ENCODE results near the gene SHROOM3.

SHROOM3 gene

DNA sequence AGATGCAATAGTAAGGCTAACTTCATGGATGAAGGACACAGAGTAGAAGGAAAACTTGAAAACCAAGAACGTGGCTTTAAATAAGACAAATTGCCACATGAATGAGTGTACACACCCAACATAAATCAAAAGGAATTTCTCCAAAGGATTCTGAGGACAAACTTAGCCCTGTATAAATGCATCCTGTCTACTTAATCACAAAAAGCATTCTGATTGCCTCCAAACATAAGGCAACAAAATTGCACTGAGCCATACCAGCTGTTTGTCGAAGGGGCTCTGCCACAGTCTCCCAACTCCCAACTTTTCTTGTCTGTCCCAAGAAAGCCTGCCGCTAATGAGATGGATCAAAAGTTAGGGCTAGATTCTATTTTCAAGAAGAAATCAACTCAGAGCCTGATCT lies 268.6 kb downstream of the SHROOM3 start:
- H3K4me3 ChIP-seq (ENCODE audit: low read depth, low read length), result no peak overlapping the region
- DNase-seq (ENCODE audit: low read depth), result no peak
- TF ChIP-seq, protein P1, sequence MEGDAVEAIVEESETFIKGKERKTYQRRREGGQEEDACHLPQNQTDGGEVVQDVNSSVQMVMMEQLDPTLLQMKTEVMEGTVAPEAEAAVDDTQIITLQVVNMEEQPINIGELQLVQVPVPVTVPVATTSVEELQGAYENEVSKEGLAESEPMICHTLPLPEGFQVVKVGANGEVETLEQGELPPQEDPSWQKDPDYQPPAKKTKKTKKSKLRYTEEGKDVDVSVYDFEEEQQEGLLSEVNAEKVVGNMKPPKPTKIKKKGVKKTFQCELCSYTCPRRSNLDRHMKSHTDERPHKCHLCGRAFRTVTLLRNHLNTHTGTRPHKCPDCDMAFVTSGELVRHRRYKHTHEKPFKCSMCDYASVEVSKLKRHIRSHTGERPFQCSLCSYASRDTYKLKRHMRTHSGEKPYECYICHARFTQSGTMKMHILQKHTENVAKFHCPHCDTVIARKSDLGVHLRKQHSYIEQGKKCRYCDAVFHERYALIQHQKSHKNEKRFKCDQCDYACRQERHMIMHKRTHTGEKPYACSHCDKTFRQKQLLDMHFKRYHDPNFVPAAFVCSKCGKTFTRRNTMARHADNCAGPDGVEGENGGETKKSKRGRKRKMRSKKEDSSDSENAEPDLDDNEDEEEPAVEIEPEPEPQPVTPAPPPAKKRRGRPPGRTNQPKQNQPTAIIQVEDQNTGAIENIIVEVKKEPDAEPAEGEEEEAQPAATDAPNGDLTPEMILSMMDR (IDR thresholded peaks at IDR 0.05; ENCODE audit: low read depth, low read length), result no peak
- TF ChIP-seq MYC (IDR thresholded peaks at IDR 0.05; ENCODE audit: low read depth, low read length) (no peak), POLR2A (IDR thresholded peaks at IDR 0.05; ENCODE audit: extremely low read depth, insufficient read length) (no peak)
- TF ChIP-seq, protein P2, sequence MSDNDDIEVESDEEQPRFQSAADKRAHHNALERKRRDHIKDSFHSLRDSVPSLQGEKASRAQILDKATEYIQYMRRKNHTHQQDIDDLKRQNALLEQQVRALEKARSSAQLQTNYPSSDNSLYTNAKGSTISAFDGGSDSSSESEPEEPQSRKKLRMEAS (IDR thresholded peaks at IDR 0.05; ENCODE audit: low read depth, low read length), result no peak

DNA sequence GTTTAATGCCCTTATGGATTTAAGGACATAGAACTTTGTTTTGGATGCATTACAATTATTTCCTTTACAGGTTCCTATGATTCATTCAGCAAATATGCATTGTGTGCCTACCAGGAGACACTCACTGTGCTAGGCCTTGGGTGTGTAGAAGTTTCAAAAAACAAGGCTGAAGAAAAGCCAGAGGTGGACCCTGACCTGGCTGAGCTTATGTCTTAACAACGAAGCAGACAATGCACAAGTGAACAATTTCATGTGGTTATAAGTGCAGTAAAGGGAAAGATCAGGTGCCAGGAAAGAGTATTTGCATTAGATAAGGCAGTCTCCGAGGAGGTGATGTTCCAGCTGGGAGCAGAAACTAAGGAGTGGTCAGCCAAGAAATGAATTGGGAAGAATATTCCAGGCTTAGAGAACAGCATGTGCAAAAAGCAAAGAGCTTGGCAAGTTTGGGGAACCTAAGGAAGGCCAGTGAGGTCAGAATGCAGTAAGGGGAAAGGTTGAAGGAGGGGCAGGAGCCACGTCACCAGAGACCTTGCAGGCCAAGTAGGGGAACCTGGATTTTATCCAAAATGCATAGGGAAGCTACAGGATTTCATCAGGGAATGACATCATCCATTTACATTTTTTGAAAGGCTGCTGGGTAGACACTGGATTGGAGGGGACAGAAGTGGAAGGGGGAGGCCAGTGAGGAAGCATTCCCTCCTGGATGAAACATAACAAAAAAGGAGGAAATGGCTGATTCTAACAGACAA lies 269.3 kb downstream of the SHROOM3 start:
- TF ChIP-seq MYC (IDR thresholded peaks at IDR 0.05; ENCODE audit: low read depth, low read length), result no peak
- TF ChIP-seq, protein P1 (IDR thresholded peaks at IDR 0.05; ENCODE audit: low read depth, low read length), result no peak
- TF ChIP-seq, protein P2 (IDR thresholded peaks at IDR 0.05; ENCODE audit: low read depth, low read length), result no peak
- no peak for TF ChIP-seq POLR2A (IDR thresholded peaks at IDR 0.05; ENCODE audit: extremely low read depth, insufficient read length)
- H3K4me3 ChIP-seq (ENCODE audit: low read depth, low read length), result no peak overlapping the region
- DNase-seq (ENCODE audit: low read depth), result no peak

DNA sequence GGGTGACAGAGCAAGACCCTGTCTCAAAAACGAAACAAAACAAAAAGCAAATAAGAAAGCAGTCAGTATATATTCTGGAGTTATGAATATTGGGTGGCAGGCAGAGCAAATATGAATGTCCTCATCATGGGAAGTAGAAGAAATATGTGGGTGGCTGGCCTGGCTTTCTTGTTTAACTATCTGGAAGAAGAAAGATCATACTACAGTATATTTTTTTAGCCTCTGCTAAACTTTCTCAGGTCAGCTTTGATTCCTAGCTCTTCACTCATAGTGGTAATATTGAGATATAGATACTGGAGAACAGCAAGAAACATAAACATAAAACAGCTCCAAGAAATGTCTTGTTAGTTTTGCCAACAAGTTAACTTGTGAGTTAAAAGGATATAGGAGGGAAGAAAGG lies 270.4 kb downstream of the SHROOM3 start:
- TF ChIP-seq, protein P1 (IDR thresholded peaks at IDR 0.05; ENCODE audit: low read depth, low read length), result no peak
- TF ChIP-seq MYC (IDR thresholded peaks at IDR 0.05; ENCODE audit: low read depth, low read length) (no peak), POLR2A (IDR thresholded peaks at IDR 0.05; ENCODE audit: extremely low read depth, insufficient read length) (no peak)
- TF ChIP-seq, protein P2 (IDR thresholded peaks at IDR 0.05; ENCODE audit: low read depth, low read length), result no peak
- H3K4me3 ChIP-seq (ENCODE audit: low read depth, low read length), result no peak overlapping the region
- DNase-seq (ENCODE audit: low read depth), result no peak

DNA sequence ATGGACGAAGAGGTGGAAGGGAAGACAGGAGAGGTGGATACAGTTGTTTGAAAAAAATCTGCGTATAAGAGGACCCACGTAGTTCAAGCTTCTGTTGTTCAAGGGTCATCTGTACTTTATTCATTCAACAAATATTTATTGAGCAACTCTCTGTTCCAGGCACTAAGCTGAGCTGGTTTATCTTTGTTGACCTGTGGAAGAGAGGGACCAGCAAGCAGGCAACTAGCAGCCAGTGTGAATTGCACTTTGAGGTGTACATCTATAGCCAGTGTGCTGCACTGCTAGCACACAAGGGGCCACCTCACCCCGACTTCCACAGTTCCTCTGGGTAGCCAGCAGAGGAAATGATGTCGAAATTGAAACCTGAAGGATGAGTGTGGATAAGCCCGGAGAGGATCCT lies 271.6 kb downstream of the SHROOM3 start:
- H3K4me3 ChIP-seq (ENCODE audit: low read depth, low read length), result no peak overlapping the region
- DNase-seq (ENCODE audit: low read depth), result no peak
- no peak for TF ChIP-seq MYC (IDR thresholded peaks at IDR 0.05; ENCODE audit: low read depth, low read length)
- TF ChIP-seq POLR2A (IDR thresholded peaks at IDR 0.05; ENCODE audit: extremely low read depth, insufficient read length), result no peak
- TF ChIP-seq, protein P1 (IDR thresholded peaks at IDR 0.05; ENCODE audit: low read depth, low read length), result no peak
- TF ChIP-seq, protein P2 (IDR thresholded peaks at IDR 0.05; ENCODE audit: low read depth, low read length), result no peak

DNA sequence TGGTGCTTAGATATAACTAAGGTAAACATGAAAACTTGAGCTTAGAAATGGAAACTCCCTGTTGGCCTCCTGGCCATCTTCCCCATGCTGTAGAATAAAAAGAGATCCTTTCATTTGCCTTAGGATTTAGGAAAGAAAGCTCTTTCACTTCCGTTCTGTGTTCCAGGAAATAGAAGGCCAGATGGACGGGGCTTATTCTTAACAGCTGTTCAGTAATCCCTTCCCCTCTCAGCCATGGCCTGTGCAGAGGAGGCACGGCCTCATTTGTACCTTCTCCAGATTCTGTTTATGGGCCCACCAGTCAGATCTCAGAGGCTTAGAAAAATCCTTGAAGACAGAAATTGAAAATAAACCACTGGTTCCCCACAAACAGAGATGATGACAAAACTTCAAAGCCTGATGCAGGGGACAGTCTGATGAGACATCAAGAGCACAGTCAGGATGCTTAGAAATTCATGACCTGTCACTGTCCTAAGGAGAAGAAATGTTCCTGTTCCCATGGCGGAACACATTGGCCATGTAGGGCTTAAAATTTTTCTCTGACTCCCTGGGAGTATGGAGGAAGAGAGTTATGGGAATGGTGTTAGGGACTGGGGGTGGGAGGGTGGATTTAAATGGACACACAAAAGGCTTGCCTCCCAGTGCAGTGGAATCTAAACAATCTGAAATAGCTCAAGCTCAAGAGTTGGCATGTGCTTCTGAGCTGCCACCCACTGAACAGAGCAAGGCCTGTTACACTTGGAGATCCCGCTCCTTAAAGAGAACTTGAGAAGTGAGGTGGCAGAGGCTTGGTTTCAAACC lies 274.1 kb downstream of the SHROOM3 start:
- no peak for DNase-seq (ENCODE audit: low read depth)
- TF ChIP-seq, protein P1 (IDR thresholded peaks at IDR 0.05; ENCODE audit: low read depth, low read length), result no peak
- TF ChIP-seq POLR2A (IDR thresholded peaks at IDR 0.05; ENCODE audit: extremely low read depth, insufficient read length) (no peak), MYC (IDR thresholded peaks at IDR 0.05; ENCODE audit: low read depth, low read length) (no peak)
- TF ChIP-seq, protein P2 (IDR thresholded peaks at IDR 0.05; ENCODE audit: low read depth, low read length), result no peak
- no peak overlapping the region for H3K4me3 ChIP-seq (ENCODE audit: low read depth, low read length)

Data from NB4 (cell line).